Cardiac fibroblast (primary cell): Measurements from ENCODE around the gene GRN.

Experiments used
- DNase-seq, 2 donors: peaks; one replicate each; pipeline versions ENCODE4 v3.0.0 to v3.0.0-alpha.2; 2010; ENCODE audit warnings: low read depth in 2 of 2
- H3K4me3 ChIP-seq, 2 donors: replicated peaks in 1 of 2; 1 replicate in 1 of 2; 2 replicates in 1 of 2; pipeline ENCODE4 v1.5.1; 2011; ENCODE audit warnings: low read depth in 2 of 2, low read length in 2 of 2, mild to moderate bottlenecking in 2 of 2, moderate library complexity in 1 of 2
- TF ChIP-seq, protein P1 (sequence below): IDR thresholded peaks from one replicate; pipeline ENCODE4 v1.5.1; 2011; ENCODE audit warnings: low read depth, mild to moderate bottlenecking, low read length, inconsistent platforms

The GRN gene

DNA sequence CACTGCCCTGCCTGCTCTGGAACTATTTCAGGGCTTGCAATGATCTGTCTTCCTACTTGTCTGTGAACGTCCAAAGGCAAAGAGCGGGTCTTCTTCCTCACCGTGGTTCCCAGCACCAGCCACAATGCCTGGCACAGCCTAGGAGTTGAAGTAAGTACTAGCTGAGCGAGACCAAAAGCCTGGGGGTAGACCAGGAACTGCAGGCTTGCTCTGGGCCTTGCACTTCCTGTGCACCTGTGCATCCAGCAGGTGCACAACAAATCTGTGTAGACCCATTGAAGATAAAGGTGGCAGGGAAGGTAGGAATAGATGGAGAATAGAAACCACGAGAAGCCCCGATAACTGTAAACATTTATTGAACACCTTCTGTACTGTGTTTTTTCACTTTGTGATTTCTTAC, 13.9 kb downstream of the GRN start:
- DNase-seq, result no peak
- TF ChIP-seq, protein P1, sequence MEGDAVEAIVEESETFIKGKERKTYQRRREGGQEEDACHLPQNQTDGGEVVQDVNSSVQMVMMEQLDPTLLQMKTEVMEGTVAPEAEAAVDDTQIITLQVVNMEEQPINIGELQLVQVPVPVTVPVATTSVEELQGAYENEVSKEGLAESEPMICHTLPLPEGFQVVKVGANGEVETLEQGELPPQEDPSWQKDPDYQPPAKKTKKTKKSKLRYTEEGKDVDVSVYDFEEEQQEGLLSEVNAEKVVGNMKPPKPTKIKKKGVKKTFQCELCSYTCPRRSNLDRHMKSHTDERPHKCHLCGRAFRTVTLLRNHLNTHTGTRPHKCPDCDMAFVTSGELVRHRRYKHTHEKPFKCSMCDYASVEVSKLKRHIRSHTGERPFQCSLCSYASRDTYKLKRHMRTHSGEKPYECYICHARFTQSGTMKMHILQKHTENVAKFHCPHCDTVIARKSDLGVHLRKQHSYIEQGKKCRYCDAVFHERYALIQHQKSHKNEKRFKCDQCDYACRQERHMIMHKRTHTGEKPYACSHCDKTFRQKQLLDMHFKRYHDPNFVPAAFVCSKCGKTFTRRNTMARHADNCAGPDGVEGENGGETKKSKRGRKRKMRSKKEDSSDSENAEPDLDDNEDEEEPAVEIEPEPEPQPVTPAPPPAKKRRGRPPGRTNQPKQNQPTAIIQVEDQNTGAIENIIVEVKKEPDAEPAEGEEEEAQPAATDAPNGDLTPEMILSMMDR, result no peak
- no peak overlapping the region for H3K4me3 ChIP-seq

DNA sequence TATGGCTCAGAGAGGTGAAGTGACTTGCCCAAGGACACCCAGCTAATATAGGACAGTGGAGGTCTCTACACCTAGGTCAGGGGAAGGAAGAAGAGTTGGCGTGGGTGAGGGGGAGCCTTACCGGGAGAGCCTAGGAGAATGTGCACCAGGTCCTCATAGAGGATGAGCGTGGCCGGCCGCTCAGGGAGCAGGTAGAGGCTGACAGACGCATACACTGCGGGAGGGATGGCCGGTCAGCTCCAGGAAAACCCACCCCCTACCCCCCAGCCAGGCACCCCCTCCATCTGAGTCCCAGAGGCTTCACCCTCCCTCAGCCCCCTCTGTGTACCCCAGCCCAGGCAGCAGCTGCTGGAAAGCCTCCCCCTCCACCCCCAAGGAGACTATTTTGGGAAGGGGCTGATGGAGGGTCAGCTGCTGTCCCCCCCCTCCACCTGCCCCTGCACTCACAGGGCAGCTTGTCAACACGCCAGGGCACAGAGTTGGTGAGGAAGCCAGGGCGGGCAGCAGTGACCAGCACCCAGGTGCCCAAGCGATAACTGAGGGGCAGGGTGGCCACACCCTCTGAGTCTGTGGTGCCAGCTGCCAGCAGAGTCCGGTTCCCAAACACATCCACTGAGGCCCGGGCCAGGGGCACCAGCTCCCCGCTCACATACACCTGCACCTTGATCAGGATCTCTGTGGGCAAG, 14.5 kb downstream of the GRN start:
- no peak overlapping the region for H3K4me3 ChIP-seq
- TF ChIP-seq, protein P1, result no peak
- no peak for DNase-seq

DNA sequence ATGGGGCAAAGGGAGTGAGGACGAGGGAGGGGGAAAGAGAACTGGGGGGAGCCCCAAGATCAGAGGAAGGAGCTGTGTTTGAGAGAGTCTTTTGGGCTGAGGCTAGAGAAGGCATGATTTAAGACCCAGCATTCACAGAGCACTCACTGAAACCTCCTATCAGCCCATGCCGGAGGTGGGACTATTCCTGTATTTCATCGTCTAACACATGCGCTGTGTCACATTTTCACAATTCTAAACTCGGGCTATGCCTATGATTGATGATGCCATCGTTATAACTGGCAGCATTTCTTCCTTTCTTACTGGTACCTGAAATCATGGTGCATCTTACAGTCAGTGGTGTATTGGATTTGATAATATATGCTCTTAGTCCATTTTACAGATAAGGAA, 15.0 kb downstream of the GRN start:
- no peak for DNase-seq
- H3K4me3 ChIP-seq, result no peak overlapping the region

DNA sequence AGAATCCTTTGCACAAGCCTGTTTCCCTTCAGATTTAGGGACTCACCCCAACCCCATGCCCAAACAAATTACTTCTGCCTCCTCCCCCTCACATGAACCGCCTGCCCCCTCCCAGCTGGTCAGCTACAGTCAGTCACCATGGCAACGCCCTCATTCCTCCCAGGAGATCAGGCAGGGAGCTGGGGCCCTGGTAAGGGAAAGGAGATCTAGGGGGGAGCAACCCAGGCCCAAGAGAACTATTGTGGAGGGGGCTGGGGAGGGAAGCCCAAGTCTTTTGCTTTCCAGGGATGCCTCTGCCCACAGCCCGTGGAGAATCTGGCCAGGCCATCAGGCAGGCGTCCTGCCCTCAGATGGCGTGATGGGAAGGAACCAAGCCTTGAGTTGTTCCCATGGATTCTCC, 15.7 kb downstream of the GRN start:
- peak; percentile 51 to 71 for DNase-seq
- TF ChIP-seq, protein P1, result no peak
- no peak overlapping the region for H3K4me3 ChIP-seq

More for the DNA sequence above, 15.0 kb downstream of the GRN start:
- TF ChIP-seq, protein P1, result no peak

DNA sequence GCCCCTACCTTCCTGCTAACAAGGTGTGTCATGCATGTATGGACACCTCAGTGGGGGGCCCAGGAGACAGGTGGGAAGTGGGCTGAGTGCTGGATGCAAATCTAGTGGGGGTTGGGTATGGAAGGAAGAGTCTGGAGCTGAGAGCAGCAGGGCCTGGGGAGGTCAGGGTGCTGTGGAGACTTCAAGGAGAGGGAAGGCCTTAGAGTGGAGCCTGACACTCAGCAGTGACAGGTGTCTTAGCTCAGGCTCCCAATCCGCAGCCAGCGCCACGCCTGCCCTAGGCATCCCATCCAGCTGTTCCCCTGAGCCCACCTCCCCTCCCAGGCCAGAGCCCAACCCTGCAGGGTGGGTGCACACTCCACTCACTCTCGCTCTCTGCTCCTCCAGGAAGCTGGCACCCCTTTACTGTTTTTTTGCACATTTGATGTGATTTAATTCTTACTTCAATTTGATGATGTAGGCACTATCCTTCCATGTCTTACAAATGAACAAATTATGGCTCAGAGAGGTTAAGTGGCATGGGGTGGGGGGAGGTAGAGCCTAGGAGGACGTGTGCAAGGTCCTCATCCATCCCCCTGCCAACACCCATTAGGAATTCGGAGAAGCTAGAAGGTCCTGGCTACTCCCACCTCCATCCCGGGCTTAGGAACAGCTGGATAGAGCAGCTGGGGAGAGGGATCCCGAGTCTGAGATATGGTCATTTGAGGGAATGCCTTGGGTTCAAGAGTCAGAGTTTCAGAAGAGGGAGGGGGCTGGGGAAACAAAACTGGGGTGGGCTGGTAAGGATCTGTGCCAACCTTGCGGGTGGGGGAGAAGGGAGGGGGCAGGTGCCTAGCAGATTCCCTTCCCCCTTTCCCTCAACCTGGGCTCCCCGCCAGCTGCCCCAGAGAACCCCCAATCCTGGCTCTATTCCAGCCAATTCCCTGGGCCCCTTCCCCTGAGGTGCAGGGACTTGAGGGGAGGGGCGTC, 16.5 kb downstream of the GRN start:
- no peak for DNase-seq
- TF ChIP-seq, protein P1, result no peak
- H3K4me3 ChIP-seq, result no peak overlapping the region

DNA sequence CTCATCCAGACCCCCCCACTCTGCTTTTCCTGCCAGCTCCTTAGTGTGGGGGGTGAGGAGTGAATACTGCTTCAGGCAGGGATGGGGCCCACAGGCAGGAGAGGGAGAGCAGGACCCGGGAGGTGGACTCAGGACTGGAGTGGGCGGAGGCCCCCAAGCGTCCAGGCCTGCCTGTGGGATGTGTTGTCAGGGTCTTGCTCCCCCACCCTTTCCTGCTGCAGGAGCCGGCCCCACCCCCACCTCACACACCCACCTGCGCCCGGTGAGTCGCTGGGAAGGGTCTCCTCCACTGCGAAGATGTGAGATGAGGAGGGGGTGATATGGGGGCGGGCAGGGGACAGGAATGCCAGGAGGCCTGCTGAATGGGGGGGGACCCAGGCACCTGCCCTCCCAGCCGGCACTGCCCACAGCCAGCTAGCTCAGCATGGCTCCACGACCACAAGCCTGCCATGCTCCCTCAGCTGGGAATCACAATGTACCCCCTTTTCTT, 17.4 kb downstream of the GRN start:
- TF ChIP-seq, protein P1, result no peak

More for the DNA sequence above, 17.4 kb downstream of the GRN start:
- H3K4me3 ChIP-seq, result peak overlapping the region; percentile 68 to 76
- no peak for DNase-seq
